ENCODE data around the gene LRRC57. TPM values are rescaled to one million over a fixed set of nuclear protein-coding genes. Genes with fewer than 3 reads are reported as not detected.
A peak's percentile ranks its signal among the peaks of the same experiment; 100 is the strongest.

Gene LRRC57
- total and polyA plus RNA-seq, 2 of the 13 experiments (the other 11 are each of a cell fraction or from before 2014, with no cell fraction given), result 5.8 to 14.8 TPM

DNA sequence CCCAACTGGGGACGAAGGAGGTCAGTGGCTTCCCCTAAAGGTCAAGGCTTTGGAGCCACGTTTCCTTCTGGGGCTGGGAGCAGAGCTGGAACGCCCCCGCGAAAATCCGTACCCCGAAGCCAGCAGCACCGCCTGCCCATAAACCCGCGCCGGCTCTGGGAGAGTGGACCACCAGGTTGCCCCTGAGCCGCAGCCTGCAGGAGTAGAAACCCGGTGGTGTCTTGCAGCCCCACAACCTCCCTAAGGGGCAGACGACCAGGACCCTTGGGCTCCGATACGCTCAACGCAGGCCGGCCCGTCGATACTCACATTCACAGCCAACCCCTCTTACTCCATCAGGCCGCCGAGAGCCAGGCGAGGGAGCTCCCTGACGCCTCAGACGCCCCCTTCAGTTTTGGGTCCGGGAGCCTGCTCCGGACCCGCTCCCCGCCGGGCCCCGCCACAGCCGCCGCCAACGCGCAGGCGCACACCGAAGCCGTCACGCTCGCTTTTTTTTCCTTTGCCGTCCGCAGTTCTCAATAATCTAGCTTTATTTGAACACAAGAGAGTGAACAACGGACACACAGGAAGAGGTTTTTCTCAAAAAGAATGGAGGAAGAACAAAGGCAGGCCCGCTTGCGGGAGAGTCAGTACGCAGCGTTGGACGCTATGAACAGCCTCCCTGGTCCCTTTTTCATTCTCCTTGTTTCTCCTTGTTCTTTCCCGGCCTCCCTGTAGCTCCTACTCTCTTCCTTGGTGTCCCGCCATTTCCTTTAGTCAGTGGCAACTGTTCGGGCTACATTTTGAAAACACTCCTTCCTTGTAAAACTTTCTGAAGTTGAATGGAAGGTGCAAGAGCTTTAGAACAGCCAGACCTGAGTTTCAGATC is 57.7 kb downstream of the LRRC57 start, which contains the start of gene ZNF106 (continued):
- TF ChIP-seq KDM5B (CRISPR knock-in tag; IDR thresholded peaks at IDR 0.05; ENCODE audit: borderline replicate concordance), result peak; percentile 55; the same call in 1 of the 2 replicates
- TF ChIP-seq YY1 (IDR thresholded peaks at IDR 0.05; ENCODE audit: insufficient read depth, insufficient replicate concordance, low read depth, low read length), result peak; percentile 83
- TF ChIP-seq ZNF570 (CRISPR knock-in tag; IDR thresholded peaks at IDR 0.05; ENCODE audit: borderline replicate concordance), result no peak
- TF ChIP-seq SALL2 (CRISPR knock-in tag; IDR thresholded peaks at IDR 0.05), result peak; percentile 60; the same call in 1 of the 2 replicates
- TF ChIP-seq GABPA (IDR thresholded peaks at IDR 0.05; ENCODE audit: low read depth, low read length), result no peak
- peak; percentile 75 for TF ChIP-seq GABPA (CRISPR knock-in tag; IDR thresholded peaks at IDR 0.05; ENCODE audit: low read depth)
- TF ChIP-seq HNRNPH1 (optimal IDR thresholded peaks at IDR 0.05; ENCODE audit: low read depth, low read length), result no peak
- TF ChIP-seq U2AF1 (optimal IDR thresholded peaks at IDR 0.05; ENCODE audit: low read depth, low read length), result no peak
- TF ChIP-seq DBP (CRISPR knock-in tag; IDR thresholded peaks at IDR 0.05; ENCODE audit: not compliant biosample characterization), result peak; percentile 65
- peak; percentile 32; the same call in 1 of the 2 replicates for TF ChIP-seq TFAP4 (IDR thresholded peaks at IDR 0.05; ENCODE audit: borderline replicate concordance, low read depth)
- TF ChIP-seq ONECUT2 (CRISPR knock-in tag; IDR thresholded peaks at IDR 0.05), result peak; percentile 22; the same call in 1 of the 2 replicates
- no peak for TF ChIP-seq TRIM24 (CRISPR knock-in tag; IDR thresholded peaks at IDR 0.05)
- TF ChIP-seq, protein P1, sequence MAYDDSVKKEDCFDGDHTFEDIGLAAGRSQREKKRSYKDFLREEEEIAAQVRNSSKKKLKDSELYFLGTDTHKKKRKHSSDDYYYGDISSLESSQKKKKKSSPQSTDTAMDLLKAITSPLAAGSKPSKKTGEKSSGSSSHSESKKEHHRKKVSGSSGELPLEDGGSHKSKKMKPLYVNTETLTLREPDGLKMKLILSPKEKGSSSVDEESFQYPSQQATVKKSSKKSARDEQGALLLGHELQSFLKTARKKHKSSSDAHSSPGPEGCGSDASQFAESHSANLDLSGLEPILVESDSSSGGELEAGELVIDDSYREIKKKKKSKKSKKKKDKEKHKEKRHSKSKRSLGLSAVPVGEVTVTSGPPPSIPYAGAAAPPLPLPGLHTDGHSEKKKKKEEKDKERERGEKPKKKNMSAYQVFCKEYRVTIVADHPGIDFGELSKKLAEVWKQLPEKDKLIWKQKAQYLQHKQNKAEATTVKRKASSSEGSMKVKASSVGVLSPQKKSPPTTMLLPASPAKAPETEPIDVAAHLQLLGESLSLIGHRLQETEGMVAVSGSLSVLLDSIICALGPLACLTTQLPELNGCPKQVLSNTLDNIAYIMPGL (CRISPR knock-in tag; IDR thresholded peaks at IDR 0.05; ENCODE audit: borderline replicate concordance in 1 of 2, low read depth in 1 of 2), result peak; percentile 80 to 85
- no peak for TF ChIP-seq ZFP62 (CRISPR knock-in tag; IDR thresholded peaks at IDR 0.05)
- 0 out of 2 replicates have a peak, but pooled peaks have one; percentile 32 for TF ChIP-seq MAF1 (CRISPR knock-in tag; IDR thresholded peaks at IDR 0.05; ENCODE audit: borderline replicate concordance)
- no peak for TF ChIP-seq SAFB2 (CRISPR knock-in tag; IDR thresholded peaks at IDR 0.05; ENCODE audit: borderline replicate concordance, low read depth)
- peak in 1 of 2 experiments; percentile 40; a peak in 1 of 4 replicates for TF ChIP-seq EP300 (IDR thresholded peaks at IDR 0.05; ENCODE audit: low read depth in 2 of 2, low read length in 2 of 2)
- no peak for TF ChIP-seq EP300 (CRISPR knock-in tag; IDR thresholded peaks at IDR 0.05; ENCODE audit: borderline replicate concordance)
- no peak for TF ChIP-seq LCORL (IDR thresholded peaks at IDR 0.05)
- peak; percentile 87 for TF ChIP-seq LCORL (CRISPR knock-in tag; IDR thresholded peaks at IDR 0.05)
- no peak for TF ChIP-seq ZNF841 (CRISPR knock-in tag; IDR thresholded peaks at IDR 0.05; ENCODE audit: borderline replicate concordance)
- no peak for TF ChIP-seq ZNF530 (CRISPR knock-in tag; IDR thresholded peaks at IDR 0.05; ENCODE audit: low read depth)
- TF ChIP-seq ATF7-NPFF (CRISPR knock-in tag; IDR thresholded peaks at IDR 0.05; ENCODE audit: low read depth), result peak; percentile 67; the same call in 1 of the 2 replicates
- no peak for TF ChIP-seq ZNF737 (CRISPR knock-in tag; IDR thresholded peaks at IDR 0.05; ENCODE audit: borderline replicate concordance)
- TF ChIP-seq NFIC (IDR thresholded peaks at IDR 0.05; ENCODE audit: low read length), result 0 out of 2 replicates have a peak, but pooled peaks have one; percentile 59
- TF ChIP-seq CEBPG (CRISPR knock-in tag; IDR thresholded peaks at IDR 0.05), result no peak
- TF ChIP-seq RELA (CRISPR knock-in tag; IDR thresholded peaks at IDR 0.05), result no peak
- 0 out of 2 replicates have a peak, but pooled peaks have one; percentile 15 for TF ChIP-seq RXRA (CRISPR knock-in tag; IDR thresholded peaks at IDR 0.05)

Data from HepG2 (cell line).